CD4-positive, alpha-beta T cell treated with Interleukin-4 for 4 hours (primary cell): ENCODE results near the gene ZNF22.
A peak's percentile ranks its signal among the peaks of the same experiment; 100 is the strongest.
"Not testable (repeated sequence)": the region's sequence is repeated elsewhere in the genome, so short reads cannot be mapped to it uniquely, and the experiment has no call there.

Experiments
- DNase-seq: peaks from one replicate; pipeline ENCODE4 v3.0.0-alpha.2; 2020

Gene ZNF22

GRCh38 chr10:44992732-44993225 lies 7.9 kb upstream of the ZNF22 start:
- no peak for DNase-seq

GRCh38 chr10:44993226-44993921 lies 7.3 kb upstream of the ZNF22 start:
- DNase-seq: no peak

GRCh38 chr10:44993922-44994751 lies 6.6 kb upstream of the ZNF22 start:
- DNase-seq: no peak

GRCh38 chr10:44994752-44995530 lies 5.8 kb upstream of the ZNF22 start:
- DNase-seq: no peak

GRCh38 chr10:44995581-44995913 lies 5.2 kb upstream of the ZNF22 start:
- no peak for DNase-seq

- DNase-seq: no peak
Observed at GRCh38 chr10:44995914-44996669, 4.6 kb upstream of the ZNF22 start.

- no peak for DNase-seq
Observed at GRCh38 chr10:44997105-44997748, 3.5 kb upstream of the ZNF22 start.

- no peak for DNase-seq
Observed at GRCh38 chr10:44998146-44998631, 2.5 kb upstream of the ZNF22 start.

- DNase-seq: no peak
Observed at GRCh38 chr10:45000138-45000751, 478 bp upstream of the ZNF22 start.

GRCh38 chr10:45001381-45002148 lies 842 bp downstream of the ZNF22 start:
- DNase-seq: peak; percentile 43

GRCh38 chr10:45003432-45004000 lies 2.8 kb downstream of the ZNF22 start:
- no peak for DNase-seq

GRCh38 chr10:45004661-45005060 lies 3.9 kb downstream of the ZNF22 start:
- no peak for DNase-seq

- no peak for DNase-seq
Observed at GRCh38 chr10:45005284-45005683, 4.6 kb downstream of the ZNF22 start.

- DNase-seq: no peak
Observed at GRCh38 chr10:45006276-45007030, 5.7 kb downstream of the ZNF22 start.

GRCh38 chr10:45008524-45009161 lies 7.9 kb downstream of the ZNF22 start:
- DNase-seq: peak; percentile 74

GRCh38 chr10:45014557-45014956 lies 13.8 kb downstream of the ZNF22 start:
- not testable (repeated sequence) for DNase-seq

- no peak for DNase-seq
Observed at GRCh38 chr10:45015590-45015989, 14.9 kb downstream of the ZNF22 start.

GRCh38 chr10:45023426-45023825 lies 22.7 kb downstream of the ZNF22 start:
- no peak for DNase-seq

- DNase-seq: no peak
Observed at GRCh38 chr10:45034301-45034700, 33.6 kb downstream of the ZNF22 start.
